Nephron progenitor cell (in vitro differentiated cells): ENCODE measurements around the gene NOP53.
"Not testable (repeated sequence)": the region's sequence is repeated elsewhere in the genome, so short reads cannot be mapped to it uniquely, and the experiment has no call there.

Source experiments
- DNase-seq: peaks from one replicate; pipeline ENCODE4 v3.0.0; 2021
- H3K27ac Mint-ChIP-seq: 2 replicates; pipeline ENCODE4 v1.8.0; 2021; ENCODE audit warnings: mild to moderate bottlenecking, moderate library complexity, mixed read lengths
- H3K27me3 Mint-ChIP-seq: 2 replicates; pipeline ENCODE4 v1.8.0; 2021; ENCODE audit warnings: mild to moderate bottlenecking, low read depth, mixed read lengths; ENCODE audit not compliant: poor library complexity
- H3K36me3 Mint-ChIP-seq: 2 replicates; pipeline ENCODE4 v1.8.0; 2021; ENCODE audit warnings: low read depth, mixed read lengths
- H3K4me1 Mint-ChIP-seq: 2 replicates; pipeline ENCODE4 v1.8.0; 2021; ENCODE audit warnings: mixed read lengths
- H3K4me3 Mint-ChIP-seq: 2 replicates; pipeline ENCODE4 v1.8.0; 2021; ENCODE audit warnings: mild to moderate bottlenecking, moderate library complexity, mixed read lengths
- H3K9me3 Mint-ChIP-seq: 2 replicates; pipeline ENCODE4 v1.8.0; 2021; ENCODE audit warnings: mild to moderate bottlenecking, moderate library complexity, mixed read lengths
- CTCF ChIP-seq: fragments of 200-600 bp; sonication (generic); IDR thresholded peaks from 2 replicates; pipeline ENCODE4 v1.5.0; 2021; ENCODE audit warnings: antibody characterized with exemption

NOP53 gene

GRCh38 chr19:47716270-47716937 is 28.9 kb upstream of the NOP53 start:
- Mint-ChIP-seq H3K9me3 (peaks cover 39% of the 10 kb centered on the region), H3K27me3 (peaks cover 39% of the 10 kb centered on the region), H3K27ac (no peak overlapping the region), H3K4me1 (peaks cover 18% of the 10 kb centered on the region), H3K4me3 (no peak overlapping the region), H3K36me3 (no peaks in the 10 kb centered on the region)
- no peak for DNase-seq
- TF ChIP-seq CTCF: no peak

- H3K36me3 Mint-ChIP-seq, DNase-seq: not testable (repeated sequence)
- H3K27ac Mint-ChIP-seq: peak overlapping the region; percentile 66
- H3K9me3 Mint-ChIP-seq: peaks cover 31% of the 10 kb centered on the region
- peaks cover 23% of the 10 kb centered on the region for H3K27me3 Mint-ChIP-seq
- peak overlapping the region; percentile 48 for H3K4me3 Mint-ChIP-seq
- H3K4me1 Mint-ChIP-seq: peaks cover 18% of the 10 kb centered on the region
Measured at GRCh38 chr19:47718415-47719046, 26.8 kb upstream of the NOP53 start.

GRCh38 chr19:47719047-47719859 is 26.1 kb upstream of the NOP53 start:
- peak overlapping the region; percentile 66 for H3K27ac Mint-ChIP-seq
- DNase-seq: peak; percentile 45
- peaks cover 24% of the 10 kb centered on the region for H3K9me3 Mint-ChIP-seq
- peak overlapping the region; percentile 48 for H3K4me3 Mint-ChIP-seq
- H3K27me3 Mint-ChIP-seq: peaks cover 19% of the 10 kb centered on the region
- TF ChIP-seq CTCF: no peak
- H3K4me1 Mint-ChIP-seq: peaks cover 18% of the 10 kb centered on the region
- no peaks in the 10 kb centered on the region for H3K36me3 Mint-ChIP-seq

GRCh38 chr19:47720669-47721422 is 24.5 kb upstream of the NOP53 start:
- Mint-ChIP-seq H3K36me3 (no peaks in the 10 kb centered on the region), H3K4me1 (peaks cover 18% of the 10 kb centered on the region), H3K4me3 (no peak overlapping the region), H3K27me3 (peaks cover 7% of the 10 kb centered on the region), H3K9me3 (peaks cover 10% of the 10 kb centered on the region), H3K27ac (peak overlapping the region; percentile 2)
- TF ChIP-seq CTCF: no peak
- no peak for DNase-seq

- Mint-ChIP-seq H3K4me3 (no peak overlapping the region), H3K9me3 (no peaks in the 10 kb centered on the region), H3K36me3 (no peaks in the 10 kb centered on the region), H3K27ac (no peak overlapping the region), H3K4me1 (peaks cover 18% of the 10 kb centered on the region), H3K27me3 (peaks cover 8% of the 10 kb centered on the region)
- TF ChIP-seq CTCF: no peak
- no peak for DNase-seq
Measured at GRCh38 chr19:47723581-47723940, 21.8 kb upstream of the NOP53 start.
